Measurements from ENCODE around the gene TASOR.

Gene TASOR

GRCh38 chr3:56702490-56703315 is 19.6 kb upstream of the TASOR start:
- Histone ChIP-seq H3K27ac (ENCODE audit: low read length) (no peak overlapping the region), H3K9me3 (replicated peaks; ENCODE audit: insufficient read depth, low read length) (no peaks in the 10 kb centered on the region), H3K36me3 (replicated peaks; ENCODE audit: insufficient read depth, low read length) (no peaks in the 10 kb centered on the region), H2AFZ (ENCODE audit: low read length) (no peak overlapping the region), H3K4me2 (ENCODE audit: low read depth, low read length) (no peak overlapping the region), H4K20me1 (ENCODE audit: insufficient read depth, low read length) (no peaks in the 10 kb centered on the region), H3K79me2 (ENCODE audit: low read length) (no peaks in the 10 kb centered on the region), H3K27me3 (replicated peaks; ENCODE audit: insufficient read depth, low read length) (no peaks in the 10 kb centered on the region), H3F3A (ENCODE audit: insufficient read depth, low read length) (no peaks in the 10 kb centered on the region), H3K4me3 (ENCODE audit: low read length) (no peak overlapping the region), H3K9me2 (replicated peaks; ENCODE audit: insufficient read depth, low read length) (no peaks in the 10 kb centered on the region), H3K9ac (ENCODE audit: low read length) (no peak overlapping the region), H3K4me1 (ENCODE audit: low read length) (no peaks in the 10 kb centered on the region)
- TF ChIP-seq EZH2phosphoT487 (IDR thresholded peaks at IDR 0.05; ENCODE audit: low read length): no peak
- TF ChIP-seq EZH2 (optimal IDR thresholded peaks at IDR 0.05; ENCODE audit: low read depth, low read length): no peak
- TF ChIP-seq CTCF (IDR thresholded peaks at IDR 0.05; ENCODE audit: low read length): peak; percentile 79
- DNase-seq: peak; percentile 68

- TF ChIP-seq EZH2phosphoT487 (IDR thresholded peaks at IDR 0.05; ENCODE audit: low read length) (no peak), EZH2 (optimal IDR thresholded peaks at IDR 0.05; ENCODE audit: low read depth, low read length) (no peak), CTCF (IDR thresholded peaks at IDR 0.05; ENCODE audit: low read length) (no peak)
- Histone ChIP-seq H3K9me3 (replicated peaks; ENCODE audit: insufficient read depth, low read length) (no peaks in the 10 kb centered on the region), H3K4me3 (ENCODE audit: low read length) (no peak overlapping the region), H3K27me3 (replicated peaks; ENCODE audit: insufficient read depth, low read length) (no peaks in the 10 kb centered on the region), H3K79me2 (ENCODE audit: low read length) (no peaks in the 10 kb centered on the region), H3K9ac (ENCODE audit: low read length) (no peak overlapping the region), H3K9me2 (replicated peaks; ENCODE audit: insufficient read depth, low read length) (no peaks in the 10 kb centered on the region), H3F3A (ENCODE audit: insufficient read depth, low read length) (no peaks in the 10 kb centered on the region), H4K20me1 (ENCODE audit: insufficient read depth, low read length) (no peaks in the 10 kb centered on the region), H2AFZ (ENCODE audit: low read length) (no peak overlapping the region), H3K36me3 (replicated peaks; ENCODE audit: insufficient read depth, low read length) (no peaks in the 10 kb centered on the region), H3K4me1 (ENCODE audit: low read length) (no peaks in the 10 kb centered on the region), H3K27ac (ENCODE audit: low read length) (no peak overlapping the region), H3K4me2 (ENCODE audit: low read depth, low read length) (no peak overlapping the region)
- DNase-seq: no peak
Measured at GRCh38 chr3:56700151-56700550, 17.1 kb upstream of the TASOR start.

- H3K9me2 ChIP-seq (replicated peaks; ENCODE audit: insufficient read depth, low read length): no peaks in the 10 kb centered on the region
- H3K9me3 ChIP-seq (replicated peaks; ENCODE audit: insufficient read depth, low read length): no peaks in the 10 kb centered on the region
- H3F3A ChIP-seq (ENCODE audit: insufficient read depth, low read length): no peaks in the 10 kb centered on the region
- H2AFZ ChIP-seq (ENCODE audit: low read length): 0 out of 2 replicates have a peak overlapping the region, but pooled peaks have one; percentile 25
- peaks cover 12% of the 10 kb centered on the region; the same call in 1 of the 2 replicates for H3K4me1 ChIP-seq (ENCODE audit: low read length)
- no peaks in the 10 kb centered on the region for H3K27me3 ChIP-seq (replicated peaks; ENCODE audit: insufficient read depth, low read length)
- DNase-seq: no peak
- TF ChIP-seq EZH2 (optimal IDR thresholded peaks at IDR 0.05; ENCODE audit: low read depth, low read length) (no peak), CTCF (IDR thresholded peaks at IDR 0.05; ENCODE audit: low read length) (no peak), EZH2phosphoT487 (IDR thresholded peaks at IDR 0.05; ENCODE audit: low read length) (no peak)
- H3K79me2 ChIP-seq (ENCODE audit: low read length): no peaks in the 10 kb centered on the region
- no peaks in the 10 kb centered on the region for H4K20me1 ChIP-seq (ENCODE audit: insufficient read depth, low read length)
- H3K4me2 ChIP-seq (ENCODE audit: low read depth, low read length): no peak overlapping the region
- no peak overlapping the region for H3K27ac ChIP-seq (ENCODE audit: low read length)
- H3K4me3 ChIP-seq (ENCODE audit: low read length): no peak overlapping the region
- no peak overlapping the region for H3K9ac ChIP-seq (ENCODE audit: low read length)
- no peaks in the 10 kb centered on the region for H3K36me3 ChIP-seq (replicated peaks; ENCODE audit: insufficient read depth, low read length)
Measured at GRCh38 chr3:56694867-56695683, 12.0 kb upstream of the TASOR start.

Measured in MM.1S (cell line).